Lower lobe of right lung (tissue), 2 donors: ENCODE measurements around the gene NAA16. TPM values are rescaled to one million over a fixed set of nuclear protein-coding genes. Genes with fewer than 3 reads are reported as not detected.
A peak's percentile ranks its signal among the peaks of the same experiment; 100 is the strongest.

ENCODE experiments used
- ATAC-seq, 2 donors: fragments of 200-7000 bp; cut with Tn5 transposase; one replicate each; pipeline ENCODE4 v1.9.1; 2020 to 2022; ENCODE audit warnings: mild to moderate bottlenecking in 2 of 2, moderate library complexity in 2 of 2
- DNase-seq: peaks from one replicate; pipeline ENCODE4 v3.0.0-alpha.2; 2020
- H3K27ac ChIP-seq: fragments of 200-600 bp; one replicate; pipeline ENCODE4 v1.8.0; 2022
- H3K27me3 ChIP-seq: fragments of 200-600 bp; one replicate; pipeline ENCODE4 v1.8.0; 2022; ENCODE audit warnings: low read depth
- H3K36me3 ChIP-seq: fragments of 200-600 bp; one replicate; pipeline ENCODE4 v1.8.0; 2022; ENCODE audit warnings: mild to moderate bottlenecking
- H3K4me1 ChIP-seq: fragments of 200-600 bp; one replicate; pipeline ENCODE4 v1.8.0; 2022
- H3K4me3 ChIP-seq: fragments of 200-600 bp; one replicate; pipeline ENCODE4 v1.8.0; 2022; ENCODE audit warnings: mild to moderate bottlenecking
- H3K9me3 ChIP-seq: fragments of 200-600 bp; one replicate; pipeline ENCODE4 v1.8.0; 2022
- intact Hi-C: fragments of 100-400 bp; cut with DNase I; formaldehyde crosslinking; loops from one replicate; pipeline ENCODE4 v1.11.0; 2022
- total RNA-seq: library from RNA; stranded (reverse); fragmentation: NEBNext Ultra II Directional; extraction: Animal tissue kit (Norgen Biotek cat#: 25700); gene quantifications from one replicate; pipeline ENCODE4 v1.2.1, GENCODE V29; 2021
- TF ChIP-seq, protein P1 (sequence below): fragments of 200-600 bp; IDR thresholded peaks from one replicate; pipeline ENCODE4 v1.8.0; 2022; ENCODE audit warnings: antibody characterized with exemption, mild to moderate bottlenecking
- donor health status: DM: no; HTN: yes; CAD: no; lungs with severe emphysema.

Gene NAA16
- total RNA-seq, 1 donor from 2014 or later: 14.9 TPM

DNA sequence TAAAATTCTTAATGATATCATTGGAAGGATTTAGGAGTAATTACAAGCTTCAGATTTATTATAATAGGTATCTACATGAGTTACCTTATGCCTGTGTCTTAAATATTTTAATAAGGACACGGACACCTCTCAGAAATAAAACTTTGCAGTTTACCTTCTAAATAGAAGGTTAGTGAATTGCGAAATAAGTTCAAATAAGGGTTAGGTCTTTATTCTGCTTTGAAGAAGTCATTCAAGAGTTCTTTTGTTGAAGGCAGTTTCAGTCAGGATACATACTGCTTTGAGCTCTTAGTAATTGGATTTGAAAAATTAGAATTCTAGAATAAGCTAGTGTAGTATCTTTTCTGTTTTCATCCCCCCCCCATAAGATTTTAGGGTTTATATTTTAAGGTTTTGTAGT is 53.0 kb downstream of the NAA16 start:
- Histone ChIP-seq H3K4me3 (no peak overlapping the region), H3K27ac (no peak overlapping the region), H3K36me3 (peaks cover 90% of the 10 kb centered on the region), H3K9me3 (no peaks in the 10 kb centered on the region), H3K27me3 (no peaks in the 10 kb centered on the region), H3K4me1 (no peaks in the 10 kb centered on the region)
- intact Hi-C loops: no loop called here
- ATAC-seq (no peak), DNase-seq (no peak)
- TF ChIP-seq, protein P1, sequence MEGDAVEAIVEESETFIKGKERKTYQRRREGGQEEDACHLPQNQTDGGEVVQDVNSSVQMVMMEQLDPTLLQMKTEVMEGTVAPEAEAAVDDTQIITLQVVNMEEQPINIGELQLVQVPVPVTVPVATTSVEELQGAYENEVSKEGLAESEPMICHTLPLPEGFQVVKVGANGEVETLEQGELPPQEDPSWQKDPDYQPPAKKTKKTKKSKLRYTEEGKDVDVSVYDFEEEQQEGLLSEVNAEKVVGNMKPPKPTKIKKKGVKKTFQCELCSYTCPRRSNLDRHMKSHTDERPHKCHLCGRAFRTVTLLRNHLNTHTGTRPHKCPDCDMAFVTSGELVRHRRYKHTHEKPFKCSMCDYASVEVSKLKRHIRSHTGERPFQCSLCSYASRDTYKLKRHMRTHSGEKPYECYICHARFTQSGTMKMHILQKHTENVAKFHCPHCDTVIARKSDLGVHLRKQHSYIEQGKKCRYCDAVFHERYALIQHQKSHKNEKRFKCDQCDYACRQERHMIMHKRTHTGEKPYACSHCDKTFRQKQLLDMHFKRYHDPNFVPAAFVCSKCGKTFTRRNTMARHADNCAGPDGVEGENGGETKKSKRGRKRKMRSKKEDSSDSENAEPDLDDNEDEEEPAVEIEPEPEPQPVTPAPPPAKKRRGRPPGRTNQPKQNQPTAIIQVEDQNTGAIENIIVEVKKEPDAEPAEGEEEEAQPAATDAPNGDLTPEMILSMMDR: no peak

DNA sequence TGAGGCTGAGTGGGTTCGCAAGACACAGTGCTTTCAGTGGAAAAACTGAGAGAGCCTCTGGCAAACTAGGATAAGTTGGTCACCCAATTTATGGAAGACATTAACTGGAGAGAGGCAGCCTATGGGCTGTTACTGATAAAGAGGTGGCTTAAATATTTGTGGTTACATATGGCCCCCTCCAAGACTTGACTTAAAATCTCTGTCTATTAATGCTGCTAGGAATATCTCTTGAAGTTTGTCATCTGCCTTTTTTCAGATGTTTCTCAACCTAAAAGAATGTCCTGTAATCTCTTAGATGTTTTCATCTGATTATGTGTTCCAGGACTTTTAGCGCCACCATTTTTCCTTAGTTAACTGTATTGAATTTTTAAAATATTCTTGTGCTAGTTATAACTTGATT is 54.6 kb downstream of the NAA16 start:
- H3K4me1 ChIP-seq: no peaks in the 10 kb centered on the region
- peaks cover 89% of the 10 kb centered on the region for H3K36me3 ChIP-seq
- no peak overlapping the region for H3K27ac ChIP-seq
- DNase-seq (no peak), ATAC-seq (no peak)
- no peak overlapping the region for H3K4me3 ChIP-seq
- TF ChIP-seq, protein P1: no peak
- intact Hi-C loops: no loop called here
- H3K27me3 ChIP-seq: no peaks in the 10 kb centered on the region
- H3K9me3 ChIP-seq: no peaks in the 10 kb centered on the region

DNA sequence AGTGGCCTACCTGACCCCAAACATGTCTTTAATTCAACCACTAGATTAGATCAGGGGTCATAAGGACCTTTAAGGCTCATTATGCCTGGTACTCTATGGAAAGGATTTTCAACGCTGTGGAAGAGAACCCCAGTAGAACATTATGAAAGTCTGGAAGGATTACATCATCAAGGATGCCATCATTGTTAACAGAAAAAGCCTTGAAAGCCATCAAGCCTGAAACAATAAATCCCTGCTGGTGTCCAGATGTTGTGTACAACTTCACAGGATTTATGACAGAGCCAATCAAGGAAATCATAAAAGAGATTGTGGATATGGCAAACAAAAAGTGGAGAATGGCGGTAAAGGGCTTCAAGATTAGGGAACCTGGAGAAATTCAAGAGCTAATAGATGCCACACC is 59.7 kb downstream of the NAA16 start:
- H3K4me3 ChIP-seq: no peak overlapping the region
- H3K27ac ChIP-seq: no peak overlapping the region
- intact Hi-C loops: no loop called here
- TF ChIP-seq, protein P1: no peak
- H3K4me1 ChIP-seq: no peaks in the 10 kb centered on the region
- H3K36me3 ChIP-seq: peaks cover 83% of the 10 kb centered on the region
- ATAC-seq: no peak
- no peak for DNase-seq
- no peaks in the 10 kb centered on the region for H3K9me3 ChIP-seq
- H3K27me3 ChIP-seq: no peaks in the 10 kb centered on the region

DNA sequence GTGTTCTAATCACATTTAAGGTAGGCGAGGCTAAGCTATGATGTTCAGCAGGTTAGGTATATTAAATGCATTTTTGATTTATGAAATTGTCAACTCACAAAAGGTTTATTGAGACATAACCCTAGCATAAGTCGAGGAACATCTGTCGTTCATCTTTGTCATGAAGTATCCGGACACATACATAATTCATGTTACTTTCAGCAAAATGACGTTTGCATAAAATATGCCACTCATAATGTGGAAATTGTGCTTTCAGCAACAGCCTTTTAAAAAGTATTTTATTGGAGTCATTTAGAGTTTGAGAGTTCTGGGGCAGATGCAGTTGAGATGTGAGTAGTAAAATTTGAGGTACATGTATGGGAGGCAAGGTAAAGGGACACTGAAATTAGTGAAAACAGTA is 66.4 kb downstream of the NAA16 start:
- DNase-seq (no peak), ATAC-seq (no peak)
- H3K27me3 ChIP-seq: no peaks in the 10 kb centered on the region
- peaks cover 48% of the 10 kb centered on the region for H3K36me3 ChIP-seq
- H3K27ac ChIP-seq: no peak overlapping the region
- H3K4me3 ChIP-seq: no peak overlapping the region
- TF ChIP-seq, protein P1: no peak
- intact Hi-C loops: no loop called here
- H3K9me3 ChIP-seq: no peaks in the 10 kb centered on the region
- H3K4me1 ChIP-seq: no peaks in the 10 kb centered on the region

DNA sequence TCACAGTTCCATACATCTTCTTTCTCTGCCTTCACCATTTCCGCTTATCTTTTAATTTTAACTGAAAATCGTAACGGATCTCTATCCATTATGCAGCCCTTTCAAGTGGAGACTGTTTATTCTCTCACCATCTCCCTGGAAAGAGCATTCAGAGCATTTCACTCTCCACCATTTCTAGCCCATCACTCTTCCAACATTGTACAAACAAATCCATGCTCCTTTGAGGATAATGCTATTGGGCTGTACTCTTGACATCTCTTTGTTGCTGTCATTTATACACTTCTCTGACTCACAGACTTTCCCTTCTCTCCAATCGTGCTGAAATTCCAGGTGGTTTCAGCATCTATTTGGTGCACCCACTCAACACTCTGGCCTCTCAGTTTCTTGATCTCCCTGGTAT is 71.4 kb downstream of the NAA16 start:
- ATAC-seq (no peak), DNase-seq (no peak)
- Histone ChIP-seq H3K27ac (no peak overlapping the region), H3K4me1 (no peaks in the 10 kb centered on the region), H3K36me3 (no peaks in the 10 kb centered on the region), H3K27me3 (no peaks in the 10 kb centered on the region), H3K4me3 (no peak overlapping the region), H3K9me3 (no peaks in the 10 kb centered on the region)
- TF ChIP-seq, protein P1: no peak
- intact Hi-C loops: no loop called here

DNA sequence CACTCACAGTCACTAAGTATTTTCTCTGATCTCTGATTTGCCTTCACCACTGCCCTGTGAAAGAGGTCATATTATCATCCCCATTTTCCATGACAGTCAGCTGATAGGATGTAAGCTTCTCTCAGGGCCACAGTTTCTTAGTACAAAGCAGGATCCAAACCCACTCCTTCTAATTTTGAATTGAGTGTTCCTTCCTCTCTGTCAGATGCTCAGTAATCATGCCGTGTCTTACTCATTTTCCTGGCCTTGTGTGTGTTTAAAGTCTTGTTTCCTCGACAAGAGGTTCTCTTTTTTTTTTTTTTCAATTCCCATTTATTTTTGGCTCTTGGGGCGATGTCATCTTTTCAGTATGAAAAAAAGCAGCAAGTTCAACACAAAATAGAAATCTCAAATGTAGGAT is 72.3 kb downstream of the NAA16 start:
- ATAC-seq (peak in 1 of 2 donors; percentile 16), DNase-seq (no peak)
- no peaks in the 10 kb centered on the region for H3K9me3 ChIP-seq
- no peaks in the 10 kb centered on the region for H3K4me1 ChIP-seq
- intact Hi-C loops: no loop called here
- no peaks in the 10 kb centered on the region for H3K27me3 ChIP-seq
- no peak overlapping the region for H3K4me3 ChIP-seq
- H3K27ac ChIP-seq: no peak overlapping the region
- TF ChIP-seq, protein P1: no peak
- H3K36me3 ChIP-seq: no peaks in the 10 kb centered on the region
